GM23338 (cell line): ENCODE data around the gene SMG6. TPM values are rescaled to one million over a fixed set of nuclear protein-coding genes. Genes with fewer than 3 reads are reported as not detected.

ENCODE experiments used
- ATAC-seq: fragments of 200-7000 bp; cut with Tn5 transposase; 3 replicates; pipeline ENCODE4 v1.9.1; 2020
- DNase-seq: peaks from one replicate; pipeline ENCODE4 v3.0.0-alpha.2; 2015; ENCODE audit warnings: low spot score
- H2AFZ ChIP-seq: fragments of 200-600 bp; sonication (generic); 2 replicates; pipeline ENCODE4 v1.8.0; 2016; ENCODE audit warnings: antibody characterized with exemption, mild to moderate bottlenecking, moderate library complexity
- H3F3A ChIP-seq: fragments of 200-600 bp; sonication (generic); replicated peaks from 2 replicates; pipeline ENCODE4 v1.8.0; 2017; ENCODE audit warnings: antibody characterized with exemption, mixed run types, low read depth
- H3K27ac ChIP-seq: fragments of 200-600 bp; sonication (generic); 2 replicates; pipeline ENCODE4 v1.6.1; 2016; ENCODE audit warnings: low read depth
- H3K27me3 ChIP-seq: fragments of 200-600 bp; sonication (generic); 2 replicates; pipeline ENCODE4 v1.8.0; 2016; ENCODE audit warnings: mild to moderate bottlenecking, mixed run types, moderate library complexity; ENCODE audit not compliant: insufficient read depth
- H3K36me3 ChIP-seq: fragments of 200-600 bp; sonication (generic); 2 replicates; pipeline ENCODE4 v1.8.0; 2016; ENCODE audit warnings: mild to moderate bottlenecking; ENCODE audit not compliant: insufficient read depth
- H3K4me1 ChIP-seq: fragments of 200-600 bp; sonication (generic); 2 replicates; pipeline ENCODE4 v1.8.0; 2016; ENCODE audit warnings: mild to moderate bottlenecking, moderate library complexity; ENCODE audit not compliant: insufficient read depth
- H3K4me2 ChIP-seq: fragments of 200-600 bp; sonication (generic); 2 replicates; pipeline ENCODE4 v1.7.1; 2017; ENCODE audit warnings: mixed run types
- H3K4me3 ChIP-seq: fragments of 200-600 bp; sonication (generic); 2 replicates; pipeline ENCODE4 v1.6.1; 2016; ENCODE audit warnings: mixed run types
- H3K79me2 ChIP-seq: fragments of 200-600 bp; sonication (generic); replicated peaks from 2 replicates; pipeline ENCODE4 v1.8.0; 2017; ENCODE audit warnings: mild to moderate bottlenecking; ENCODE audit not compliant: insufficient read depth
- H3K9me2 ChIP-seq: fragments of 200-600 bp; sonication (generic); 2 replicates; pipeline ENCODE4 v1.8.0; 2017; ENCODE audit not compliant: insufficient read depth
- H4K20me1 ChIP-seq: fragments of 200-600 bp; sonication (generic); replicated peaks from 2 replicates; pipeline ENCODE4 v1.8.0; 2017; ENCODE audit warnings: mild to moderate bottlenecking; ENCODE audit not compliant: insufficient read depth
- H3K27ac Mint-ChIP-seq: 2 replicates; pipeline ENCODE4 v1.8.0; 2020; ENCODE audit warnings: inconsistent platforms, mild to moderate bottlenecking, moderate library complexity, mixed read lengths
- H3K27me3 Mint-ChIP-seq: 3 replicates; pipeline ENCODE4 v1.8.0; 2022; ENCODE audit warnings: low read depth, mild to moderate bottlenecking, moderate library complexity, mixed read lengths, inconsistent platforms; ENCODE audit not compliant: insufficient read depth, poor library complexity
- H3K36me3 Mint-ChIP-seq: 3 replicates; pipeline ENCODE4 v1.8.0; 2021; ENCODE audit warnings: low read depth, mild to moderate bottlenecking, inconsistent platforms, moderate library complexity, mixed read lengths
- H3K4me1 Mint-ChIP-seq: 3 replicates; pipeline ENCODE4 v1.8.0; 2020; ENCODE audit warnings: mild to moderate bottlenecking, inconsistent platforms, mixed read lengths
- H3K4me3 Mint-ChIP-seq: 3 replicates; pipeline ENCODE4 v1.8.0; 2021; ENCODE audit warnings: moderate library complexity, mild to moderate bottlenecking, inconsistent platforms, mixed read lengths
- H3K9me3 Mint-ChIP-seq: 3 replicates; pipeline ENCODE4 v1.8.0; 2020; ENCODE audit warnings: moderate library complexity, mild to moderate bottlenecking, inconsistent platforms, mixed read lengths
- CTCF ChIP-seq, 2 experiments: fragments of 200-600 bp in 1 of 2; sonication (generic) in 1 of 2; conservative IDR thresholded peaks; 2 replicates each; pipeline versions ENCODE4 v1.5.1 to v1.6.1; 2016 to 2017; ENCODE audit warnings: antibody characterized with exemption in 2 of 2, low read depth in 2 of 2, mild to moderate bottlenecking in 2 of 2, moderate library complexity in 1 of 2
- ETS1 ChIP-seq: IDR thresholded peaks from 2 replicates; pipeline ENCODE4 v1.6.1; 2016; ENCODE audit warnings: antibody characterized with exemption
- EZH2 ChIP-seq: fragments of 200-600 bp; sonication (generic); IDR thresholded peaks from one replicate; pipeline ENCODE4 v1.8.0; 2017; ENCODE audit warnings: antibody characterized with exemption, mild to moderate bottlenecking, low read depth; ENCODE audit not compliant: unreplicated experiment
- JUNB ChIP-seq: IDR thresholded peaks from one replicate; pipeline ENCODE4 v1.6.1; 2016; ENCODE audit warnings: antibody characterized with exemption; ENCODE audit not compliant: unreplicated experiment
- NANOG ChIP-seq: IDR thresholded peaks from 2 replicates; pipeline ENCODE4 v1.6.1; 2016; ENCODE audit warnings: antibody characterized with exemption, borderline replicate concordance
- POLR2AphosphoS5 ChIP-seq: IDR thresholded peaks from 2 replicates; pipeline ENCODE4 v1.6.1; 2016; ENCODE audit warnings: antibody characterized with exemption, low read depth
- REST ChIP-seq: IDR thresholded peaks from one replicate; pipeline ENCODE4 v1.6.1; 2018; ENCODE audit warnings: antibody characterized with exemption; ENCODE audit not compliant: unreplicated experiment
- STAT1 ChIP-seq: IDR thresholded peaks from one replicate; pipeline ENCODE4 v1.6.1; 2016; ENCODE audit warnings: antibody characterized with exemption; ENCODE audit not compliant: unreplicated experiment
- ZNF114 ChIP-seq: fragments of 250-450 bp; sonication (Bioruptor Pico); IDR thresholded peaks from 2 replicates; pipeline ENCODE4 v1.5.0; 2020; ENCODE audit warnings: mild to moderate bottlenecking, moderate library complexity
- ZNF331 ChIP-seq: fragments of 250-450 bp; sonication (Bioruptor Pico); IDR thresholded peaks from 2 replicates; pipeline ENCODE4 v1.5.0; 2020; ENCODE audit warnings: low read depth, mild to moderate bottlenecking, moderate library complexity
- polyA plus RNA-seq: library from polyadenylated mRNA; unstranded; fragments of >200 nt; fragmentation: Nextera tagmentation; extraction: Ambion mirVana; gene quantifications from 2 replicates; pipeline ENCODE4 v1.2.1, GENCODE V29; 2016
- total RNA-seq: library from RNA; depleted of rRNA; stranded (reverse); fragments of >200 nt; shearing (Covaris generic); gene quantifications from 2 replicates; pipeline ENCODE4 v1.2.3, GENCODE V29; 2014

Gene SMG6
- total and polyA plus RNA-seq, 2 experiments from 2014 or later: 10.4 to 43.1 TPM

- TF ChIP-seq REST (no peak), ETS1 (no peak), JUNB (no peak), ZNF114 (CRISPR knock-in tag) (no peak), CTCF (conservative IDR thresholded peaks at IDR 0.05; ENCODE audit: low read depth in 2 of 2) (no peak), STAT1 (no peak), EZH2 (no peak)
Measured at GRCh38 chr17:2048805-2049204, 254.8 kb downstream of the SMG6 start (continued).

- Mint-ChIP-seq H3K4me3 (no peak overlapping the region), H3K27ac (no peak overlapping the region), H3K27me3 (peaks cover 44% of the 10 kb centered on the region), H3K9me3 (no peaks in the 10 kb centered on the region; the same call in 2 of the 3 replicates), H3K36me3 (peaks cover 16% of the 10 kb centered on the region), H3K4me1 (peaks cover 3% of the 10 kb centered on the region; the same call in 1 of the 3 replicates)
- no peaks in the 10 kb centered on the region for H3K9me2 ChIP-seq
- no peak overlapping the region for H2AFZ ChIP-seq
- H3K27ac ChIP-seq: no peak overlapping the region
- H3K4me3 ChIP-seq: no peak overlapping the region
- DNase-seq (no peak), ATAC-seq (no peak)
- peaks cover 3% of the 10 kb centered on the region; the same call in 1 of the 2 replicates for H3K4me1 ChIP-seq
- H3K79me2 ChIP-seq: no peaks in the 10 kb centered on the region
- H3F3A ChIP-seq: peaks cover 15% of the 10 kb centered on the region
- H3K36me3 ChIP-seq: peaks cover 7% of the 10 kb centered on the region; the same call in 1 of the 2 replicates
- peaks cover 69% of the 10 kb centered on the region for H3K27me3 ChIP-seq
- H4K20me1 ChIP-seq: no peaks in the 10 kb centered on the region; the same call in 1 of the 2 replicates
- H3K4me2 ChIP-seq: no peak overlapping the region
- TF ChIP-seq POLR2AphosphoS5 (no peak), EZH2 (no peak), JUNB (no peak), ZNF331 (CRISPR knock-in tag) (no peak), ETS1 (no peak), CTCF (conservative IDR thresholded peaks at IDR 0.05; ENCODE audit: low read depth in 2 of 2) (no peak), NANOG (no peak), STAT1 (no peak)
Measured at GRCh38 chr17:2047590-2047989, 256.0 kb downstream of the SMG6 start.
